ENCODE measurements around the gene HMSD.
"Not testable (repeated sequence)": the region's sequence is repeated elsewhere in the genome, so short reads cannot be mapped to it uniquely, and the experiment has no call there.

HMSD gene

GRCh38 chr18:63949068-63949737 is at the start of gene HMSD:
Gene HMSD (plus strand): TSS chr18:63949301. CDS start chr18:63953456, 4,155 bp downstream.
- DNase-seq, result peak; percentile 49 to 59

- no peak for DNase-seq
These were observed 45.1 kb upstream of the HMSD start for GRCh38 chr18:63903851-63904570.

- DNase-seq, result no peak
These were observed 44.4 kb upstream of the HMSD start for GRCh38 chr18:63904694-63905093.

GRCh38 chr18:63905361-63905760 is 43.7 kb upstream of the HMSD start:
- DNase-seq, result no peak

- no peak for DNase-seq
These were observed 43.0 kb upstream of the HMSD start for GRCh38 chr18:63906056-63906455.

- DNase-seq, result no peak
These were observed 41.4 kb upstream of the HMSD start, which contains the start of gene SERPINB10 for GRCh38 chr18:63907664-63908063. Gene SERPINB10 (plus strand): TSS chr18:63907958. CDS start chr18:63915511, 7,553 bp downstream.

- no peak for DNase-seq
These were observed 40.2 kb upstream of the HMSD start for GRCh38 chr18:63908858-63909257.

GRCh38 chr18:63909870-63910269 is 39.2 kb upstream of the HMSD start:
- no peak for DNase-seq

- DNase-seq, result no peak
These were observed 31.3 kb upstream of the HMSD start for GRCh38 chr18:63917817-63918216.

GRCh38 chr18:63922049-63922448 is 27.1 kb upstream of the HMSD start:
- DNase-seq, result no peak

GRCh38 chr18:63924551-63924950 is 24.6 kb upstream of the HMSD start:
- DNase-seq, result no peak

- DNase-seq, result no peak
These were observed 20.8 kb upstream of the HMSD start for GRCh38 chr18:63928331-63928730.

- not testable (repeated sequence) for DNase-seq
These were observed 19.7 kb upstream of the HMSD start for GRCh38 chr18:63929369-63929768.

GRCh38 chr18:63930773-63931354 is 18.2 kb upstream of the HMSD start:
- DNase-seq, result no peak

- DNase-seq, result peak; percentile 65 to 76
These were observed 12.8 kb upstream of the HMSD start for GRCh38 chr18:63936156-63936931.

GRCh38 chr18:63936932-63937393 is 12.1 kb upstream of the HMSD start:
- DNase-seq, result no peak

GRCh38 chr18:63940008-63940407 is 9.1 kb upstream of the HMSD start:
- no peak for DNase-seq

- DNase-seq, result not testable (repeated sequence)
These were observed 8.5 kb upstream of the HMSD start for GRCh38 chr18:63940543-63941050.

GRCh38 chr18:63947051-63947790 is 1.9 kb upstream of the HMSD start:
- DNase-seq, result no peak

- no peak for DNase-seq
These were observed 2.2 kb downstream of the HMSD start for GRCh38 chr18:63951302-63951705.

GRCh38 chr18:63953811-63954210 is 4.7 kb downstream of the HMSD start:
- DNase-seq, result no peak

- DNase-seq, result no peak
These were observed 7.7 kb downstream of the HMSD start for GRCh38 chr18:63956755-63957154.
